Measurements from ENCODE around the gene ZNRD2.

ZNRD2 gene

DNA sequence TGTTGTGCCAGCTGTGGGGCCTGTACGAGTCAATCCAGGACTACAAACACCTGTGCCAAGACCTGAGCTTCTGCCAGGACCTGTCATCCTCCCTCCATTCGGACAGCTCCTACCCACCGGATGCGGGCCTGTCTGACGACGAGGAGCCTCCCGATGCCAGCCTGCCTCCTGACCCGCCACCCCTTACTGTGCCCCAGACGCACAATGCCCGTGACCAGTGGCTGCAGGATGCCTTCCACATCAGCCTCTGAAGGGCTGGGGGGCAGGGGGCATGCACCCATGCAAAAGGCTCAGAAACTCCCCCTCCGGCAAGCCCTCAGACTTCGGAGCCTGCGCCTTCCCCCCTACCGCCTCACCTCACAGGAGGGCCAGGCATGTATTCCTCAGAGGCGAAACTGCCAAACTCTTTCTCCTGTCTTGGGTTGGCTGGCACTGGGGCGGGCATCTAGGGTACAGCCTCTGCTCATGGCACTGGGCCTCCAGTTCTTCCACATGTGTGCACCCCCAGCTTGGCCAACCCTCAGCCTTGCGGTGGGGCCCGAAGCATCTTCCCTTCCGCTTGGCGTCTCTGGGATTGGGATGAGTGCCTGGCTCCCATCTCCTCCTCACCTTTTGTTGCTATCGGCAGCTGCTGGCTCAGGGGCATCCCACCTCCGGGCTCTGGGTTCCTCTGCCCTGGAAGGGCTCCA, 3.3 kb downstream of the ZNRD2 start:
- no peak for DNase-seq (ENCODE audit: low read depth)

DNA sequence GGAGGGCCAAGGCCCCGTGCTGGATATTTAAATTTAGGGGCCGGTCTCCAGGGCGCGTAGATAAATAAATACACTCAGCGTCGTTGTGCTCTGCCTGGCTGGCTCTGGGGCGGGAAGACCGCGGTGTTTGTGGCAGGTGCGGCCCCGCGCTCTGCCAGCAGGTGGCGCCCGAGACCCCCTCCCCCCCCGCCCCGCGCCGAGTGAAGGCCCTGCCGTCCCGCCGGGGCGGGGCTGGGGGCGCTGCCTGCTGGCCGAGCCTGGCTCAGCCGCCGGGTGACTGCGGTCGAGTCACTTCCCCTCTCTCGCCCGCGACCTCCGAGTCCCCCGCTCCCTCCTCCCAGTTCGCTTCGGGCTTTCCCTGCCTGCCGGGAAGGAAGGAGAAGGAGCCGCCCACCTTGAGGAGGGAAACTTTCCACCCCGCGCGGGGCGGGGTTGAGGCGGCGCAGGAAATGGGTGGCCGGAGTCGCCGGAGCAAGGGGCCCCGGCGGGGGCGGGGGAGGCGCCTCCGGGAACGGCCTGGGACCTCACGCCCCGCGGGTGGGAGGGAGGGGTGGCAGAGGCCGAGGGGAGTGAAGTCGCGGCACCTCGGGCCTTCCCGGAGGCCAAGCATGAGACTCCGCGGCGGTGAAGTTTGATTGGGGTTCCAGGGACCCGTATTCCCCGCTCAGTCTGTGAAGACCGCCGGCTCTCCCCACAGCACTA, 4.0 kb downstream of the ZNRD2 start:
- DNase-seq (ENCODE audit: low read depth) = peak; percentile 78

DNA sequence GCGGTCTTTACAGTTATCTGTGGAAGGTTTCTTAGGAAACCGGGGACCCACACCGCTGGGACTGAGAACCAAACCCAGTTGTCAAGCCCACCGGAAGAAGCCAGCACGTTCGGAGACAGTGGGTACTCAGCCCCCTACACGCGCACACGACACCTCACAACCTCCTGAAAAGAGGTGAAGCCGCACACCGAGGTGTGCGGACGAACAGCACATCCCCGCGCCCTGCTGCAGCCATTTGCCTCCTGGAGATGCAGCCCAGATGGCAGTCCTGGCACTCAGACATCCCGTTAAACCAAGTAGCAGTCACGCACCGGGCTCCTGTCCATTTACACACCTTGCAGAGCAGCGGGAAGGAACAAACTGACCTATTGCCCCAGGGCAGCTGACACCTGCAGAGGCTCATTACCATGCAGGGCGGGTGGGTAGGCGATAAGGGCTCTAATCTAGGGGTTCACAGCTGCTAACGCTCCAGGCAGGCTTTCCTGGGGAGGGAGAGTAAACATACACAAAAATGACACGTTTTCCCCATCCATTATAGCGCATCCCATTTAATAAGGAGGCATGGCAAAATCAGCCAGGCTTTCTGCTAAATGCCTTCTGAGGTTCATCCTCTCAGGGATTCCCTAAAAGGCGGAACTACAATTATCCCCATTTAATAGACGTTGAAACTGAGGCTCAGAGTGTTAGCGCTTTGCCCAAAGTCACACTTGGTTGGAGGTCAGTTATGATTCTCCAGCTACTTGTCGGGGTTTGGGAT, 4.7 kb downstream of the ZNRD2 start:
- no peak for DNase-seq (ENCODE audit: low read depth)

DNA sequence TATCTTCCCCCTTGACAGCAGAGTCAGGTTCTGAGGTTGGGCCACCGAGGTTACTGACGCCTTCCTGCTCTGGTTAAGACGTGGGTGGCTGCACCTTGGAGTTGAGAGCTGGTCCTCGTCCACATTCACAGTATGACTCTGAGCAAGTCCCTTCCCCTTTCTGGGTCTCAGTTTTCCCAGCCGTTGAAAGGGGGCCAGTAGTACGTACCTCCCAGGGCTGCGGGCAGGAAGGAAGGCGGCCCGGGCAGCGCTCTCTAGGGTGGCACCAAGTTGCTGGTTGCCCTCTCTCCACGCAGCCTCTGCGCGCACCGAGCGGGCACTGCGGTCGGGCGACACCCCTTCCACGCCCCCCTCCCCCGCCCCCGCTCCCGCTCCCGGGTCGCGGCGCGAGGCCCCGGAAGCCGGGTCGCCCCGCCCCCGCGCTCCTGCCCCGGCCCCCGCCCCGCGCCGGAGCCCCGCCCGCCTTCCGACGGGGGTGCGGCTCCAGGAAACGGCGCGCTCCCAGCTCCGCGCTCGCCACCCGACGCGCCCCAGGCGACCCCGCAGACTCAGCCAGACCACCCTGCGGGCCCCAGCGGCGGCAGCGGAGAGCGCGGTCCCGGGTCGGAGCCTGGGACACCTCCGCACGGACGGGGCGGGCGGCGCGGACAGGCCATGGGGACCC, 5.4 kb downstream of the ZNRD2 start, which contains the start of gene EHBP1L1:
TSS of gene EHBP1L1 (plus strand) at position 486 of the 664 bp plus-strand sequence. CDS start 250 bp downstream, outside the sequence.
- DNase-seq (ENCODE audit: low read depth) = peak; percentile 73

DNA sequence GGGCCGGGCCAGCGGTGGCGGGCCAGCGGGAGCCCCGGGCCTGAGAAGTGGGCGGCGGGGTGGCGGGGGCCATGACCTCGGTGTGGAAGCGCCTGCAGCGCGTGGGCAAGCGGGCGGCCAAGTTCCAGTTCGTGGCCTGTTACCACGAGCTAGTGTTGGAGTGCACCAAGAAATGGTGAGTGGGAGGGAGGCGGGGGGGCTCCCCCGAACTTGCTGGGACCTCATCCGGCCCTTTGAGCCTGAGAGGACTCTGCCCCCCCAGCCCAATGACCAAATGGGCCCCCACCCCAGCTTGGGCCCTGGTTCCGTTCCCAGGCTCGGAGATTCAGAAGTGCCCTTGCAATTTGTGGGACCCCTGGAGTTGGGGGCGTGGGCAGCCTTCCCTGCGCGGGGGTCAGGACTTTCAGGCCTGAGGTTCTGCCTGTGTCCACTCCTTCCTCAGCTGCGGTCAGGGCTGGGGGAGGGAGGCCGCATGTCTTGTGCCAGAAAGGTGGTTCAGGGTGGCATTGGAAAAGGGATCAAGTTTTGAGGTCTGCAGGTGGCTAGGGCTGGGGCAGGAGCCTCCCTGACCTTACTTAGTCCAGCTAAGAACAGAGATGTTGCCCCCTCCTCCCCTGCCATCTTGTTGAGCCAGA, 6.1 kb downstream of the ZNRD2 start:
- DNase-seq (ENCODE audit: low read depth) = no peak

DNA sequence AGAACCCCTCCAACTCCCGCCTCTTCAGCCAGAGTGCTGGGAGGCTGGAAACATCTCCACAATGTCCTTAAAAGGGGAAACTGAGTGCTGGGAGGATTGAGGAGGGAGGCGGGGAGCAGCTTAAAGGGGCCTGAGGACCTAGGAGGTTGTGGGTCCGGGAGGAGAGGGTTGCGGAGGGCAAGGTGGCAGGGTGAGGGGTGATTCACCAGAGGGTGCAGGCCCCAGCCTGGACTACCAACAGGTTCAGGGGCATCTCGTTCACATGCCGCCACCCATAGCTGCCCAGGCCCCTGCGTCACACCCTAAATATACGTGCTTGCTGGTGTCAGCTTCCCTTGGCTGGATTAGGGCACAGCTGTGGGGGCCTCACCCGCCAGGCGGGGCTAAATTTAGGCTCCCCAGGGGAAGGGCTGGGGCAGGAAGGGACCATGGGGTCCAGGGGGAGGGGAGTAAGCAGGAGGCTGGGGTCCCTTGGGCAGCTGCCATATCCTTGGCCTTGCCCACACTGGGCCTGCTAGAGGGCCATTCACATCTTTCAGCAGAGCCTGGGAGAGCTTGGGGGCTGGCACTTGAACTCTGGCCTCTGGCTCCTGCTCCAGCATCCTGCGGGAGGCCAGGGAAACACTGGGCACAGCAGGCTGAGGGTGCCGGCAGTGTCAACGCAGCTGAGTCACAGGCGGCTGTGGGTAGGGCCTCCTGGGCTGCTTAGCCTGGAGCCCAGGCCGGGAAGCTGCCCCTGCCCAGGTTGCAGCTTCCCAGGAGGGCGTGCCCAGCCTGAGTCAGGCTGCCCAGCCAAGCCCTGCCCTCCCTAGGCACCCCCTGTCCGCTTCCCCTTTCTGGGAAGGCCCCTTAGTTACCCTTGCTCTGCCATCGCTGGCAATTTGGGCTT, 6.8 kb downstream of the ZNRD2 start:
- no peak for DNase-seq (ENCODE audit: low read depth)

DNA sequence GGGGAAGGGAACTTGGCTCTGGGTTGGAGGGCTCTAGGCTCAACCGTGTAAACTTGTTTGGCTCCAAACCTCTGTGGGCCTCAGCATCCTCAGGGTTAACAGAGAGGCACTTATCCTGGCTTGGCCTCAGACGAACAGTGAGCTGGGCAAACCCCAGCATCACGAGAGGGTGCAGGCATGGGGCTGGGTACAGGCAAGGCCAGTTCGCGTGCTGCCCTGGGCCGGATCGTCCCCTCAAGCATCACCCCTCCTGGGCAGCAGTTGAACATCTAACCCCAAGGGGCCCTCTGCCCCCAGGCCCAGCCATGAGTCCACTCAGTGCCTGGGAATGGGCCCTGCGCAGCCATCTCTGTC, 7.5 kb downstream of the ZNRD2 start:
- no peak for DNase-seq (ENCODE audit: low read depth)

DNA sequence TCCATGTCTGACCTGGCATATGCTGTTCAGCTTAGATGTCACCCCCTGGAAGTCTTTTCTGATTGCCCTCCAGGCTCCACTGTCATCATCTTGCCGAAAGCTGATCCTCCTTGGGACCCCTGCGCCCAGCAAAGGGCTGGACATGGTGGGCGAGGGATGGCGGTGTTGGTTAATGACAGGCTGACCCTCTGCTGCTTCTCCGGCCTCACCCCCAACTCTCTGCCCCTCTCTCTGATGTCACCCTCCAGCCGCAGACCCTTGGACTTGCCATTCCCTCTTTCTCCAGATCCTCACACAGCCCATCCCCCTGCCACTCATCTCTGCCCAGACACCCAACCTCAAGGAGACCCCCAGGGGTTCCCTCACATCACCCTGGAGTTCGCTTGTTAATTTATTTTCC, 7.9 kb downstream of the ZNRD2 start:
- no peak for DNase-seq (ENCODE audit: low read depth)

DNA sequence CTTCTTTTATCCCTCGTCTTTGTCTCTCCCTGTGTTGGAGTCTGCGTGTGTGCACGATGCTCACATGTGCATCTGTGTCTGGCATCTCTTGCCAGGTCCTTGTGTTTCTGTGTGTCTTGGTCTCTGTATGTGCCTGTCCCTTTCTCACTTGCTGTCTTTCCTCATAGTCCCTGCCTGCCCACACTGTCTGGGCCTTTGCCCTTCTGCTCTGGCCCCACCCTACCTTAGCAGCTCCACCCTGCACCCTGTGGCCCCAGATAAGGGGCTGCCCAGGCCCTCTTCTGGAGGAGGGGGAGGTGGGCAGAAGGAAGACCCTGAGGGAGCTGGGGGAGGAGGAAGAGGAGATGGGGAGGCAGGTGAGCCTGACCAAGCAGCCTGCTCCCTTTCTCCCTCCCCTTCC, 8.4 kb downstream of the ZNRD2 start:
- no peak for DNase-seq (ENCODE audit: low read depth)

DNA sequence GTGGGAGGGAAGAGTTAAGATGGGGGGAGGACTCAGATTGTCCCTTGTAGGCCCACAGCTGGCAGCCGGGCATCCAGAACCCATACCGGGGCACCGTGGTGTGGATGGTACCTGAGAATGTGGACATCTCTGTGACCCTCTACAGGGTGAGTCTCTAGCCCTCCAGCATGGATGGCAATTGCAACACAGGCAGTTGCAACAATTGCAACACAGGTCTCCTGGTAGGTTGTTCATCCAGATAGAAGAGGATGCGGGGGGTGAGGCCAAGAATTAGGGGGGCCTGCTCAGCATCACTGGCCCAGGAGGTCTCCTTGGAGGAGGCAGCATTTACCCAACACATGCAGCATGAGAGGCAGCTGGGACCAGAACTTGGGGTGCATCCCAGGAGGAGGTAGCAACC, 9.0 kb downstream of the ZNRD2 start:
- no peak for DNase-seq (ENCODE audit: low read depth)

DNA sequence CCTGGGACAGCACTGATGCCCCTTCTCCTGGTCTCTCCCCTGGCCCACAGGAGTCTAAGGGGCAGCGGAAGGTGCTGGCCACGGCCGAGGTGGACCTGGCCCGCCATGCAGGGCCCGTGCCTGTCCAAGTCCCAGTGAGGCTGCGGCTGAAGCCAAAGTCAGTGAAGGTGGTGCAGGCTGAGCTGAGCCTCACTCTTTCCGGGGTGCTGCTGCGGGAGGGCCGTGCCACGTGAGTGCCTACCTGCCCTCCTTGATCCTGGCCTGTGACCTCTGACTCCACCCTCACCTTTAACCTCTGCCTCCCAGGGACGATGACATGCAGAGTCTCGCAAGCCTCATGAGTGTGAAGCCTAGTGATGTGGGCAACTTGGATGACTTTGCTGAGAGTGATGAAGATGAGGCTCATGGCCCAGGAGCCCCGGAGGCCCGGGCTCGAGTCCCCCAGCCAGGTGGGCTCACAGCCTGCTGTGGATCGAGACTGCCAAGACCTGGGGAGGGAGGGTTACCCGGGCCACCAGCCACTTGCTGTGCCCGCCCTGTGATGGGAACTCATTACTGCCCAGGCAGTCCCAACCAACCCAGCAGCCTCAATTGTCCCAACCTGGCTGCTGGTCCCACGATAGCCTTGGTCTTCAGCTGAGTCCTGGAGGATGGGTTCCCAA, 9.9 kb downstream of the ZNRD2 start:
- DNase-seq (ENCODE audit: low read depth) = no peak

DNA sequence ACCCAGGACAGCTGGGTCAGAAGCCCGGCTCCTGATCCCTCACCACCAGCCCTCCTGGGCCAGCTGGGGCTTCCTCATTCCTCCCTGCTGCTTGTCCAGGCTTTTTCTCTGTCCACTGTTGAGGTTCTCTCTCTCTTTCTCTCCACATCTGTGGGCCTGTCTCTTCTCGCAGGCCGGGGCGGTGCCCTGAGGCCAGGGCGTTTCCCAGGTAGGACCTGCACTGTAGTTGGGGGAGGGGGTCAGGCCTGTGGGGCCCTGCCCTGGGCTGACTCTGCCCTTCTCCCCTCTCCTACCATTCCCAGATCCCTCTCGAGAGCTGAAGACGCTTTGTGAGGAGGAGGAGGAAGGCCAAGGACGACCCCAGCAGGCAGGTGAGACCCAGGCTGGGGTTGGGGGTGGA, 10.5 kb downstream of the ZNRD2 start:
- DNase-seq (ENCODE audit: low read depth) = no peak

DNA sequence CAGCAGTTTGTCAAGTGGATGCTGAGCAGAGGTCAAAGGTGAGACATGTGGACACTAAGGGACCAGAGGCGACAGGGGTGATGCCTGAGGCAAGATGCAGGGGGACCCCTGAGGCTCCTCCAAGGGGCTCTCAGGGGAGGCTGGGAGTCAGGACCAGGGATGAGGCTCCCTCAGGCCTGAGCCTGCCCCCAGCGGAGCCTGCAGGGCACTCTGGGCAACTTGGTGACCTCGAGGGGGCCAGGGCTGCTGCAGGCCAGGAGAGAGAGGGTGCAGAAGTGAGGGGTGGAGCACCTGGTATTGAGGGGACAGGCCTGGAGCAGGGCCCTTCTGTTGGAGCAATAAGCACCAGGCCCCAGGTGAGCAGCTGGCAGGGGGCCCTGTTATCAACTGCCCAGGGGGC, 11.7 kb downstream of the ZNRD2 start:
- DNase-seq (ENCODE audit: low read depth) = no peak

DNA sequence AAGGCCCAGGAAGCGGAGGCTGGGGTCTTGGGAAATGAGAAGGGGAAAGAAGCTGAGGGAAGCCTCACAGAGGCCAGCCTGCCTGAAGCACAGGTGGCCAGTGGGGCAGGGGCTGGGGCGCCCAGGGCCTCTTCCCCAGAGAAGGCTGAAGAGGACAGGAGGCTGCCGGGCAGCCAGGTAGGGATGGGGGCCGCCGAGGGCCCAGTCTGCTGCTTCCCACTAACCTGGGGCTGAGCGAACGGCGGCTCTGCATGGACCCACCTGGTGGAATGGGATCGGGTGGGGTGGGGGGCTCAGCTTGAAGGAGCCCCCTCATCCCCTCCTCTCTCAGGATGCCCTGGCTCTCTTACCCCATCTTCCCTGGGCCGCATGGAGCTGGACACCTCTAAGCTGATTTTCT, 13.3 kb downstream of the ZNRD2 start:
- no peak for DNase-seq (ENCODE audit: low read depth)

DNA sequence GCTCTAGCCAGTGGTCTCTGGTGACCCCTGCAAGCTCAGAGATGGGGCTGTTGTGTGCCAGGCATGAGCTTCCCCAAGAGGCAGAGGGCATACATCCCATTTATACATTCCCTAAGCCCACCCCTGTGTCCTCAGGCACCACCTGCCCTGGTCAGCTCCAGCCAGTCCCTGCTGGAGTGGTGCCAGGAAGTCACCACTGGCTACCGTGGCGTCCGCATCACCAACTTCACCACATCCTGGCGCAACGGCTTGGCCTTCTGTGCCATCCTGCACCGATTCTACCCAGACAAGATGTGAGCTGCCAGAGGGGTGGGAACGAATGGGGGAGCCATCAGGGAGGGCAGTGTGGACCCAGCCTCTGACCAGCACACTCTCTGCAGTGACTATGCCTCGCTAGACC, 13.8 kb downstream of the ZNRD2 start:
- no peak for DNase-seq (ENCODE audit: low read depth)

DNA sequence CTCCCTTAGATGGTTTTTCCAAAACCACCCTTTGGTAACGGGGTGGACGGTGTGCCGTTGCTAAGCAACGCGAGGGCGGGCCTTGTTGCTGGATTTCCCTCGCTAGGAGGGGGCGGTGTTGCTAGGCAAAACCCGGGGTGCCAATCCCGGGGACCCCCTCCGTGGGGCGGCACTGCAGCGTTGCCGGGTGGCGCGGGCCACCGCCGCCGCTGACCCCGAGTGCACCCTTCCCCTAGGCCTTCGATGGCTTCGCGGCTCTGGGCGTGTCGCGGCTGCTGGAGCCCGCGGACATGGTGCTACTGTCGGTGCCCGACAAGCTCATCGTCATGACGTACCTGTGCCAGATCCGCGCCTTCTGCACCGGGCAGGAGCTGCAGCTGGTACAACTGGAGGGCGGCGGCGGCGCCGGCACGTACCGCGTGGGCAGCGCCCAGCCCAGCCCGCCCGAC, 14.5 kb downstream of the ZNRD2 start:
- no peak for DNase-seq (ENCODE audit: low read depth)

DNA sequence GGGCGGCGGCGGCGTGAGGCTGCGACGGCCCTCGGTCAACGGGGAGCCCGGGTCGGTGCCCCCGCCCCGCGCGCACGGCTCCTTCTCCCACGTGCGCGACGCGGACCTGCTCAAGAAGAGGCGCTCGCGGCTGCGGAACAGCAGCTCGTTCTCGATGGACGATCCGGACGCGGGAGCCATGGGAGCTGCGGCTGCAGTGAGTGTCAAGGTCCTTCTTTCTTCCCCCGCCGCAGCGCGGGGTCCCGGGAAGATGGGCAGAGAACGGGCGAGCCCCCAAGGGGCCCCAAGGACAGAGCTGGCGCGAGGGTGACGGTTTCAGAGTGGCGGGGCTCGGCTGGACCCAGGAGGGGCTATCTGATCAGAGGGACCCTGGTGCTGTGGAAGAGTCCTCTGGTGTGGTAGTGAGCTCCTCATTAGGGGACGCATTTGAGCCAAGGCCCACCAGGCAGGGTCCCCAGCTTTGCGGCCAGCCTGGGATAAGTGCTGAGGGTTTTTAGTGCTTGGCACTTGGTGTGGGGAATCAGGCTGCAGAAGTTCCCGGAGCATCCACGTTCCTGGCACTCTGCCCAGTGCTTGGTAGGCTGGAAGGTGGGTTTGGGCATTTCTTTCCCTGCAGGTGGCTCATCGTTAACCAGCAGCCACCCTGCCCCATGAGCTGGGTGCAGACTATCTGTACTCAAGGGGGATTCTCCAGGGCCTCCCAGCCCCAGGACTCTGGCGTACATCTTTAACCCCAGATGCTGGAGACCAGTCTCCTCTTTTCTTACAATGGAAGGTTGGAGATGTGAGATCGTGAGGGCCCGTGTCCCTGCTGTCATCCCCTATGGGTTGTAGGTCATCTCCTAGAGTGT, 15.3 kb downstream of the ZNRD2 start:
- no peak for DNase-seq (ENCODE audit: low read depth)

DNA sequence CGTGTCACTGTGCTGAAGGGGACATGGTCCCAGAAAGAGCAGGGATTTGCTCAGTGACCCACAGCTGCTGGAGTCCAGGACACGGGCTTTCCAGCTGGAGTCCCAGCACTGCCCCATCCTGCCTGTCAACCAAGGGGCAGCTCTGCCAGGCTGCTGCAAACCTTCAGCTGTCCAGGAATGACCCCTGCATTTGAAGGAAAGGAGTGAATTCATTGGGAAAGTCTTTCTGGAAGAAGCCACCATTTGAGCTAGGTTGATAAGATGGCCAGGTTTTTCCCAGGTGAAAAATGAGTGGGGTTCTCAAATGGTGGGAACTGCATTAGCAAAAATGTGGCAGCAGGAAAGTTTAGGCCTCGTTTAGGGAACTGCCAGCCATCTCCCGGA, 16.0 kb downstream of the ZNRD2 start:
- no peak for DNase-seq (ENCODE audit: low read depth)

DNA sequence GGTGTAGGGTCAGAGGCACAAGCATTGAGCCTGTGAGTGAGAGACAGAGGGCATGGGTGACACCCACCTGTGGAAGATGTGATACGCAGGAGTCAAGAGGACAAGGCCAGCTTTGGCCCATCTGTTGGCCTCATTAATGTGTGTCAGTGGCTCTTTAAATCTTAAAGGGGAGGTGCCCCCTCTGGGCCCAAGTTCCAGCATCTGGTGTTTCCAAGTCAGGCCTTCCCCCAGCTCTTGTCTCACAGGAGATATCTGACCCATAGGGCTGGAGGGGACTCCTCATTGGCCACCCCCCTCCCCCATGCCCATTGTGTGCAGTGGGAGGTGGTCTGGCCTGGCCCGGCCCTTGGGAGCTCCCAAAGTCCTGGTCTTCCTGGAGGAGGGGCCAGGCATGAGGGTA, 16.4 kb downstream of the ZNRD2 start:
- DNase-seq (ENCODE audit: low read depth) = no peak
